ENCODE data around the gene FAM3C.

Gene FAM3C

GRCh38 chr7:121442845-121443244, 46.7 kb upstream of the FAM3C start:
- no peak for ATAC-seq
- TF ChIP-seq ZC3H10 (CRISPR knock-in tag; IDR thresholded peaks at IDR 0.05) (no peak), BACH2 (CRISPR knock-in tag; IDR thresholded peaks at IDR 0.05; ENCODE audit: borderline replicate concordance) (no peak), TOX (CRISPR knock-in tag; IDR thresholded peaks at IDR 0.05; ENCODE audit: borderline replicate concordance) (no peak), CSDC2 (CRISPR knock-in tag; IDR thresholded peaks at IDR 0.05) (no peak), PPARA (CRISPR knock-in tag; IDR thresholded peaks at IDR 0.05; ENCODE audit: borderline replicate concordance) (no peak), SNAI2 (CRISPR knock-in tag; IDR thresholded peaks at IDR 0.05) (no peak), GLIS3 (CRISPR knock-in tag; IDR thresholded peaks at IDR 0.05) (no peak), ZNF70 (CRISPR knock-in tag; IDR thresholded peaks at IDR 0.05) (no peak)

GRCh38 chr7:121440857-121441503, 44.9 kb upstream of the FAM3C start:
- no peak for ATAC-seq
- TF ChIP-seq SNAI2 (CRISPR knock-in tag; IDR thresholded peaks at IDR 0.05) (no peak), RARB (CRISPR knock-in tag; IDR thresholded peaks at IDR 0.05) (no peak), ESRRG (CRISPR knock-in tag; IDR thresholded peaks at IDR 0.05) (no peak), OSR1 (CRISPR knock-in tag; IDR thresholded peaks at IDR 0.05) (no peak), CSDC2 (CRISPR knock-in tag; IDR thresholded peaks at IDR 0.05) (no peak), TSHZ2 (CRISPR knock-in tag; IDR thresholded peaks at IDR 0.05) (no peak), ZNF565 (CRISPR knock-in tag; conservative IDR thresholded peaks at IDR 0.05; ENCODE audit: low read depth) (no peak), TOX (CRISPR knock-in tag; IDR thresholded peaks at IDR 0.05; ENCODE audit: borderline replicate concordance) (no peak), ZNF70 (CRISPR knock-in tag; IDR thresholded peaks at IDR 0.05) (no peak), ZC3H10 (CRISPR knock-in tag; IDR thresholded peaks at IDR 0.05) (no peak), ZNF8 (CRISPR knock-in tag; IDR thresholded peaks at IDR 0.05) (no peak), GLIS3 (CRISPR knock-in tag; IDR thresholded peaks at IDR 0.05) (no peak)
- TF ChIP-seq, protein P1, sequence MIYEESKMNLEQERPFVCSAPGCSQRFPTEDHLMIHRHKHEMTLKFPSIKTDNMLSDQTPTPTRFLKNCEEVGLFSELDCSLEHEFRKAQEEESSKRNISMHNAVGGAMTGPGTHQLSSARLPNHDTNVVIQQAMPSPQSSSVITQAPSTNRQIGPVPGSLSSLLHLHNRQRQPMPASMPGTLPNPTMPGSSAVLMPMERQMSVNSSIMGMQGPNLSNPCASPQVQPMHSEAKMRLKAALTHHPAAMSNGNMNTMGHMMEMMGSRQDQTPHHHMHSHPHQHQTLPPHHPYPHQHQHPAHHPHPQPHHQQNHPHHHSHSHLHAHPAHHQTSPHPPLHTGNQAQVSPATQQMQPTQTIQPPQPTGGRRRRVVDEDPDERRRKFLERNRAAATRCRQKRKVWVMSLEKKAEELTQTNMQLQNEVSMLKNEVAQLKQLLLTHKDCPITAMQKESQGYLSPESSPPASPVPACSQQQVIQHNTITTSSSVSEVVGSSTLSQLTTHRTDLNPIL (CRISPR knock-in tag; IDR thresholded peaks at IDR 0.05; ENCODE audit: low read depth), result no peak
- TF ChIP-seq, protein P2, sequence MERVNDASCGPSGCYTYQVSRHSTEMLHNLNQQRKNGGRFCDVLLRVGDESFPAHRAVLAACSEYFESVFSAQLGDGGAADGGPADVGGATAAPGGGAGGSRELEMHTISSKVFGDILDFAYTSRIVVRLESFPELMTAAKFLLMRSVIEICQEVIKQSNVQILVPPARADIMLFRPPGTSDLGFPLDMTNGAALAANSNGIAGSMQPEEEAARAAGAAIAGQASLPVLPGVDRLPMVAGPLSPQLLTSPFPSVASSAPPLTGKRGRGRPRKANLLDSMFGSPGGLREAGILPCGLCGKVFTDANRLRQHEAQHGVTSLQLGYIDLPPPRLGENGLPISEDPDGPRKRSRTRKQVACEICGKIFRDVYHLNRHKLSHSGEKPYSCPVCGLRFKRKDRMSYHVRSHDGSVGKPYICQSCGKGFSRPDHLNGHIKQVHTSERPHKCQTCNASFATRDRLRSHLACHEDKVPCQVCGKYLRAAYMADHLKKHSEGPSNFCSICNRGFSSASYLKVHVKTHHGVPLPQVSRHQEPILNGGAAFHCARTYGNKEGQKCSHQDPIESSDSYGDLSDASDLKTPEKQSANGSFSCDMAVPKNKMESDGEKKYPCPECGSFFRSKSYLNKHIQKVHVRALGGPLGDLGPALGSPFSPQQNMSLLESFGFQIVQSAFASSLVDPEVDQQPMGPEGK (CRISPR knock-in tag; IDR thresholded peaks at IDR 0.05; ENCODE audit: borderline replicate concordance), result no peak
- TF ChIP-seq, protein P3, sequence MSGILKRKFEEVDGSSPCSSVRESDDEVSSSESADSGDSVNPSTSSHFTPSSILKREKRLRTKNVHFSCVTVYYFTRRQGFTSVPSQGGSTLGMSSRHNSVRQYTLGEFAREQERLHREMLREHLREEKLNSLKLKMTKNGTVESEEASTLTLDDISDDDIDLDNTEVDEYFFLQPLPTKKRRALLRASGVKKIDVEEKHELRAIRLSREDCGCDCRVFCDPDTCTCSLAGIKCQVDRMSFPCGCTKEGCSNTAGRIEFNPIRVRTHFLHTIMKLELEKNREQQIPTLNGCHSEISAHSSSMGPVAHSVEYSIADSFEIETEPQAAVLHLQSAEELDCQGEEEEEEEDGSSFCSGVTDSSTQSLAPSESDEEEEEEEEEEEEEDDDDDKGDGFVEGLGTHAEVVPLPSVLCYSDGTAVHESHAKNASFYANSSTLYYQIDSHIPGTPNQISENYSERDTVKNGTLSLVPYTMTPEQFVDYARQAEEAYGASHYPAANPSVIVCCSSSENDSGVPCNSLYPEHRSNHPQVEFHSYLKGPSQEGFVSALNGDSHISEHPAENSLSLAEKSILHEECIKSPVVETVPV (CRISPR knock-in tag; IDR thresholded peaks at IDR 0.05), result no peak

DNA sequence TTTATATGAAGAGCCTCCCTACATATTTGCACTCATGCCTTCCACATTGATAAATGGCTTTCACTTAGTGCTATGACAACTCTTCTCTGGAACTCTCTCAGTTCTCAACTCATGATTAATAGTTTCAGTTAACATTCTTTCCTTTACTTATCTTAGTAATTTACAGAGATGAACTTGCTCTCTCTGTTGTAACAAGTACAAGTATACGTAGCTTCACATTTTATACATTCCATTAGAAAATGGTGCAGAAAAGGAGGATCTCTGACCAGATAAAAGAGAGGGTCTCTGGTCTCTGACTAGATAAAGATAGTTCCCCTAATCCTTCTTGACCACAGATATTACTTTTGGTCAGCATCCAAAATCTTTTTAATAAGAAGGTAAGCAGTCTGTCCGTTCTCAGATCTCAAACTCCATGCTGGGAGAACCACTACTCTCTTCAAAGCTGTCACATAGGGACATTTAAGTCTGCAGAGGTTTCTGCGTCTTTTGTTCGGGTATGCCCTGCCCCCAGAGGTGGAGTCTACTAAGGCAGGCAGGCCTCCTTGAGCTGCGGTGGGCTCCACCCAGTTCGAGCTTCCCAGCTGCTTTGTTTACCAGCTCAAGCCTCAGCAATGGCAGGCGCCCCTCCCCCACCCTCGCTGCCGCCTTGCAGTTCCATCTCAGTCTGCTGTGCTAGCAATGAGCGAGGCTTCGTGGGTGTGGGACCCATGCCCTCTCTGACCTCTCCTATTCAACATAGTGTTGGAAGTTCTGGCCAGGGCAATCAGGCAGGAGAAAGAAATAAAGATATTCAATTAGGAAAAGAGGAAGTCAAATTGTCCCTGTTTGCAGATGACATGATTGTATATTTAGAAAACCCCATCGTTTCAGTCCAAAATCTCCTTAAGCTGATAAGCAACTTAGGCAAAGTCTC, 42.2 kb upstream of the FAM3C start:
- peak; percentile 58; the same call in 1 of the 2 replicates for TF ChIP-seq CSDC2 (CRISPR knock-in tag; IDR thresholded peaks at IDR 0.05)
- peak; percentile 58; the same call in 1 of the 2 replicates for TF ChIP-seq ZC3H10 (CRISPR knock-in tag; IDR thresholded peaks at IDR 0.05)
- TF ChIP-seq TSHZ2 (CRISPR knock-in tag; IDR thresholded peaks at IDR 0.05), result 0 out of 2 replicates have a peak, but pooled peaks have one; percentile 12
- TF ChIP-seq ISL1 (CRISPR knock-in tag; IDR thresholded peaks at IDR 0.05), result peak; percentile 99
- TF ChIP-seq TOX (CRISPR knock-in tag; IDR thresholded peaks at IDR 0.05; ENCODE audit: borderline replicate concordance), result peak; percentile 63; the same call in 1 of the 2 replicates
- peak; percentile 33; the same call in 1 of the 2 replicates for TF ChIP-seq ZFP3 (CRISPR knock-in tag; IDR thresholded peaks at IDR 0.05)
- TF ChIP-seq, protein P4, sequence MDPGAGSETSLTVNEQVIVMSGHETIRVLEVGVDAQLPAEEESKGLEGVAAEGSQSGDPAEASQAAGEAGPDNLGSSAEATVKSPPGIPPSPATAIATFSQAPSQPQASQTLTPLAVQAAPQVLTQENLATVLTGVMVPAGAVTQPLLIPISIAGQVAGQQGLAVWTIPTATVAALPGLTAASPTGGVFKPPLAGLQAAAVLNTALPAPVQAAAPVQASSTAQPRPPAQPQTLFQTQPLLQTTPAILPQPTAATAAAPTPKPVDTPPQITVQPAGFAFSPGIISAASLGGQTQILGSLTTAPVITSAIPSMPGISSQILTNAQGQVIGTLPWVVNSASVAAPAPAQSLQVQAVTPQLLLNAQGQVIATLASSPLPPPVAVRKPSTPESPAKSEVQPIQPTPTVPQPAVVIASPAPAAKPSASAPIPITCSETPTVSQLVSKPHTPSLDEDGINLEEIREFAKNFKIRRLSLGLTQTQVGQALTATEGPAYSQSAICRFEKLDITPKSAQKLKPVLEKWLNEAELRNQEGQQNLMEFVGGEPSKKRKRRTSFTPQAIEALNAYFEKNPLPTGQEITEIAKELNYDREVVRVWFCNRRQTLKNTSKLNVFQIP (CRISPR knock-in tag; IDR thresholded peaks at IDR 0.05; ENCODE audit: borderline replicate concordance, low read depth), result peak; percentile 54; the same call in 1 of the 2 replicates
- peak; percentile 91 for ATAC-seq

Data from SK-N-SH treated with all-trans-retinoic acid at 6 μM for 48 hours (cell line).